ENCODE data around the gene TARS1. TPM values are rescaled to one million over a fixed set of nuclear protein-coding genes. Genes with fewer than 3 reads are reported as not detected.

Gene TARS1
- total and polyA plus RNA-seq, 10 of the 15 experiments (the other 5 are each of a cell fraction or from before 2014, with no cell fraction given): 163 to 350 (median 228) TPM

DNA sequence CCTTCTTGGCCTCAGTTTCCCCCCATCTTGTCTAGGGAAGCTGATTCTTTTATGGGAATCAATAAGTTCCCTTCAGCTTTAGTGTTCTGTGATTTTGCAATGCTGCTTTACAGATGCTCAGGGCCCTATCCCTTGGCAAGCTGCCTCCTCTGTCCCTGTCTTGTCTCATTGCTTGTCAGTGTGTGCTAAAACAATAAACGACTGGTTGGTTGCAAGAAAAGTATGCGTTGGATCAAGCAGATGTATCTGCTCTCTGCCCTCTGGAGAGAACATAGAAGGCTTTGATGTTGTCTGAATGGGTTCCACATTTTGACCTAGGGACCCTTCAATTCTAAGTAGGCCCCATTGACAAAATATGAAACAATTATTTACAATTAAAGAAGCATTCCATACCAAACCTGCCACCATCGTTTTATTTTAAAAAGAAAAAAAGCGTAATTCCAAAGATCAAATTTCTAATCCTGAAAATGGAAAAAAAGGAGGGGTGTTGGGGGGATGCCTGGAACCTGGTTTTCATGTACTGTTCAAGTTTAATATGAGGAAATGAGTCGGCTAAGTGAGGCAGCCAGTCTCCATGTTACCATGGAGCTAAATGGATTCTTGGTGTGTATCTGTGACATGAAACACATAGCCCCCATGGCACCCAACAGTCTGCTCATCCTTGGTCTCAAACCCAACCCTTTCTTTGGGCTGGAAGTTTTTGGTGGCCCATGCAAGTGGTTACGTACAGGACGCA is 31.2 kb upstream of the TARS1 start (continued):
- no peak for TF ChIP-seq ATF7 (IDR thresholded peaks at IDR 0.05; ENCODE audit: low read depth)
- no peak for TF ChIP-seq RAD51 (IDR thresholded peaks at IDR 0.05)
- TF ChIP-seq, protein P1, sequence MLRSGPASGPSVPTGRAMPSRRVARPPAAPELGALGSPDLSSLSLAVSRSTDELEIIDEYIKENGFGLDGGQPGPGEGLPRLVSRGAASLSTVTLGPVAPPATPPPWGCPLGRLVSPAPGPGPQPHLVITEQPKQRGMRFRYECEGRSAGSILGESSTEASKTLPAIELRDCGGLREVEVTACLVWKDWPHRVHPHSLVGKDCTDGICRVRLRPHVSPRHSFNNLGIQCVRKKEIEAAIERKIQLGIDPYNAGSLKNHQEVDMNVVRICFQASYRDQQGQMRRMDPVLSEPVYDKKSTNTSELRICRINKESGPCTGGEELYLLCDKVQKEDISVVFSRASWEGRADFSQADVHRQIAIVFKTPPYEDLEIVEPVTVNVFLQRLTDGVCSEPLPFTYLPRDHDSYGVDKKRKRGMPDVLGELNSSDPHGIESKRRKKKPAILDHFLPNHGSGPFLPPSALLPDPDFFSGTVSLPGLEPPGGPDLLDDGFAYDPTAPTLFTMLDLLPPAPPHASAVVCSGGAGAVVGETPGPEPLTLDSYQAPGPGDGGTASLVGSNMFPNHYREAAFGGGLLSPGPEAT (IDR thresholded peaks at IDR 0.05; ENCODE audit: low read depth): no peak
- TF ChIP-seq IKZF1 (conservative IDR thresholded peaks at IDR 0.05): no peak

DNA sequence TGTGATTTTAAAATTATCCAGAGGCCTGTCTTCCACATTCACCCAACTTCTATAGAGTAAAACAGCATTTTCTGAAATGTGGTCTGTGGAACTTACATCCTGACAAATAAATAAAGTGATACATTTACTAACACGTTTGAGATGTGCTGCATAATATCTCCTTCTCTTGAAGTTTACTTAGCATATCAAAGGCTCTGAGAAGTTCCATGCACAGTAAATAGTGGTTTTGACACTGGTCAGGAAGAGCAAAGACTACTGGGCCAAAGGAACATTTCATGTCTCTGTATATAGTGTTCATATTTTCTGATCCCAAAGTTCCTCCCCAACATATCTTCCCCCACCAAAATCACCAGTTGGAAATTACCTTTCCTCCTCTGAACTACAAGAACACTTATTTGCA is 30.5 kb upstream of the TARS1 start:
- CTCF ChIA-PET: no interaction called here
- in situ Hi-C loops (cut with MboI): loop anchor here (10.0 kb wide), 1 partner anchor 695 kb away; the partner anchor contains the start of gene NPR3
- TF ChIP-seq, protein P2, sequence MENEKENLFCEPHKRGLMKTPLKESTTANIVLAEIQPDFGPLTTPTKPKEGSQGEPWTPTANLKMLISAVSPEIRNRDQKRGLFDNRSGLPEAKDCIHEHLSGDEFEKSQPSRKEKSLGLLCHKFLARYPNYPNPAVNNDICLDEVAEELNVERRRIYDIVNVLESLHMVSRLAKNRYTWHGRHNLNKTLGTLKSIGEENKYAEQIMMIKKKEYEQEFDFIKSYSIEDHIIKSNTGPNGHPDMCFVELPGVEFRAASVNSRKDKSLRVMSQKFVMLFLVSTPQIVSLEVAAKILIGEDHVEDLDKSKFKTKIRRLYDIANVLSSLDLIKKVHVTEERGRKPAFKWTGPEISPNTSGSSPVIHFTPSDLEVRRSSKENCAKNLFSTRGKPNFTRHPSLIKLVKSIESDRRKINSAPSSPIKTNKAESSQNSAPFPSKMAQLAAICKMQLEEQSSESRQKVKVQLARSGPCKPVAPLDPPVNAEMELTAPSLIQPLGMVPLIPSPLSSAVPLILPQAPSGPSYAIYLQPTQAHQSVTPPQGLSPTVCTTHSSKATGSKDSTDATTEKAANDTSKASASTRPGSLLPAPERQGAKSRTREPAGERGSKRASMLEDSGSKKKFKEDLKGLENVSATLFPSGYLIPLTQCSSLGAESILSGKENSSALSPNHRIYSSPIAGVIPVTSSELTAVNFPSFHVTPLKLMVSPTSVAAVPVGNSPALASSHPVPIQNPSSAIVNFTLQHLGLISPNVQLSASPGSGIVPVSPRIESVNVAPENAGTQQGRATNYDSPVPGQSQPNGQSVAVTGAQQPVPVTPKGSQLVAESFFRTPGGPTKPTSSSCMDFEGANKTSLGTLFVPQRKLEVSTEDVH (IDR thresholded peaks at IDR 0.05; ENCODE audit: low read depth, partially characterized antibody): no peak
- TF ChIP-seq MEF2B (IDR thresholded peaks at IDR 0.05; ENCODE audit: partially characterized antibody, poor library complexity, severe bottlenecking) (no peak), HDAC2 (IDR thresholded peaks at IDR 0.05) (no peak), TCF12 (IDR thresholded peaks at IDR 0.05; ENCODE audit: low read depth, low read length) (no peak), CHD1 (IDR thresholded peaks at IDR 0.05; ENCODE audit: low read depth, low read length) (no peak), ATF7 (IDR thresholded peaks at IDR 0.05; ENCODE audit: low read depth) (no peak), PAX8 (IDR thresholded peaks at IDR 0.05) (no peak), RFX5 (IDR thresholded peaks at IDR 0.05; ENCODE audit: low read depth, low read length) (no peak), ZNF24 (IDR thresholded peaks at IDR 0.05) (no peak), NFIC (IDR thresholded peaks at IDR 0.05; ENCODE audit: low read depth, low read length) (no peak)
- TF ChIP-seq, protein P3, sequence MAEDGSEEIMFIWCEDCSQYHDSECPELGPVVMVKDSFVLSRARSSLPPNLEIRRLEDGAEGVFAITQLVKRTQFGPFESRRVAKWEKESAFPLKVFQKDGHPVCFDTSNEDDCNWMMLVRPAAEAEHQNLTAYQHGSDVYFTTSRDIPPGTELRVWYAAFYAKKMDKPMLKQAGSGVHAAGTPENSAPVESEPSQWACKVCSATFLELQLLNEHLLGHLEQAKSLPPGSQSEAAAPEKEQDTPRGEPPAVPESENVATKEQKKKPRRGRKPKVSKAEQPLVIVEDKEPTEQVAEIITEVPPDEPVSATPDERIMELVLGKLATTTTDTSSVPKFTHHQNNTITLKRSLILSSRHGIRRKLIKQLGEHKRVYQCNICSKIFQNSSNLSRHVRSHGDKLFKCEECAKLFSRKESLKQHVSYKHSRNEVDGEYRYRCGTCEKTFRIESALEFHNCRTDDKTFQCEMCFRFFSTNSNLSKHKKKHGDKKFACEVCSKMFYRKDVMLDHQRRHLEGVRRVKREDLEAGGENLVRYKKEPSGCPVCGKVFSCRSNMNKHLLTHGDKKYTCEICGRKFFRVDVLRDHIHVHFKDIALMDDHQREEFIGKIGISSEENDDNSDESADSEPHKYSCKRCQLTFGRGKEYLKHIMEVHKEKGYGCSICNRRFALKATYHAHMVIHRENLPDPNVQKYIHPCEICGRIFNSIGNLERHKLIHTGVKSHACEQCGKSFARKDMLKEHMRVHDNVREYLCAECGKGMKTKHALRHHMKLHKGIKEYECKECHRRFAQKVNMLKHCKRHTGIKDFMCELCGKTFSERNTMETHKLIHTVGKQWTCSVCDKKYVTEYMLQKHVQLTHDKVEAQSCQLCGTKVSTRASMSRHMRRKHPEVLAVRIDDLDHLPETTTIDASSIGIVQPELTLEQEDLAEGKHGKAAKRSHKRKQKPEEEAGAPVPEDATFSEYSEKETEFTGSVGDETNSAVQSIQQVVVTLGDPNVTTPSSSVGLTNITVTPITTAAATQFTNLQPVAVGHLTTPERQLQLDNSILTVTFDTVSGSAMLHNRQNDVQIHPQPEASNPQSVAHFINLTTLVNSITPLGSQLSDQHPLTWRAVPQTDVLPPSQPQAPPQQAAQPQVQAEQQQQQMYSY (CRISPR knock-in tag; IDR thresholded peaks at IDR 0.05): no peak

More for the DNA sequence above, 30.5 kb upstream of the TARS1 start:
- no peak for ATAC-seq
- ChIA-PET SMC1A (ENCODE audit: uncharacterized antibody, unreplicated experiment) (no interaction called here), RAD21 (ENCODE audit: unreplicated experiment) (no interaction called here), POLR2A (no interaction called here)
- no peak overlapping the region for H2AFZ ChIP-seq (ENCODE audit: control insufficient read depth, low read depth, low read length)
- no TSS peak for BruUV-seq (replicated peaks)
- H3K9me3 ChIP-seq (replicated peaks; ENCODE audit: control insufficient read depth, insufficient read depth, low read length): no peaks in the 10 kb centered on the region
- H4K20me1 ChIP-seq (ENCODE audit: control insufficient read depth, insufficient read depth): no peaks in the 10 kb centered on the region
- no peaks in the 10 kb centered on the region for H3K4me1 ChIP-seq (ENCODE audit: control insufficient read depth, insufficient read depth, low read length)
- H3K79me2 ChIP-seq (ENCODE audit: control insufficient read depth, insufficient read depth, low read length): no peaks in the 10 kb centered on the region
- H3K9ac ChIP-seq (ENCODE audit: control insufficient read depth, insufficient read depth, low read length): no peak overlapping the region
- no peaks in the 10 kb centered on the region for H3K27me3 ChIP-seq (replicated peaks in 1 of 2; ENCODE audit: control insufficient read depth in 2 of 2, insufficient read depth in 2 of 2, low read length in 1 of 2)
- no peak for FAIRE-seq
- DNase-seq (ENCODE audit: low read depth, low spot score): no peak
- no peaks in the 10 kb centered on the region for H3K36me3 ChIP-seq (ENCODE audit: control insufficient read depth in 2 of 2, insufficient read depth in 2 of 2, low read length in 1 of 2)
- 85% methylated on average over 1 of the region's 1 CpG for WGBS (ENCODE audit: insufficient coverage, insufficient replicate concordance, low lambda C conversion rate, missing lambda C conversion rate)
- H3K27ac ChIP-seq (ENCODE audit: control insufficient read depth, insufficient read depth): no peak overlapping the region
- H3K4me3 ChIP-seq: no peak overlapping the region
- no peak overlapping the region for H3K4me2 ChIP-seq (ENCODE audit: control insufficient read depth, insufficient read depth)
- intact Hi-C loops (cut with micrococcal nuclease; ENCODE audit: unreplicated experiment): no loop called here
